GM12878 (cell line): ENCODE data around the gene NARF. TPM values are rescaled to one million over a fixed set of nuclear protein-coding genes. Genes with fewer than 3 reads are reported as not detected.

Experiments used
- ATF3 ChIP-seq: IDR thresholded peaks from 2 replicates; pipeline ENCODE4 v1.6.1; 2011; ENCODE audit warnings: low read depth, mild to moderate bottlenecking, low read length, moderate library complexity, borderline replicate concordance; ENCODE audit errors: extremely low read depth
- BCL11A ChIP-seq: IDR thresholded peaks from 2 replicates; pipeline ENCODE4 v1.6.1; 2011; ENCODE audit warnings: low read depth, low read length
- CEBPZ ChIP-seq: fragments of 150-350 bp; IDR thresholded peaks from 2 replicates; pipeline ENCODE4 v1.6.1; 2016; ENCODE audit warnings: low read depth, low read length
- CHD2 ChIP-seq: IDR thresholded peaks from 2 replicates; pipeline ENCODE4 v1.6.1; 2011; ENCODE audit warnings: low read depth, low read length, improper control_type of control experiment, borderline replicate concordance
- HDAC2 ChIP-seq: fragments of 200-600 bp; sonication (generic); IDR thresholded peaks from 2 replicates; pipeline ENCODE4 v1.6.1; 2017
- IRF5 ChIP-seq: fragments of 450-650 bp; IDR thresholded peaks from 2 replicates; pipeline ENCODE4 v1.6.1; 2017; ENCODE audit warnings: borderline replicate concordance
- JUND ChIP-seq: IDR thresholded peaks from 2 replicates; pipeline ENCODE4 v1.6.1; 2012; ENCODE audit warnings: low read depth, mild to moderate bottlenecking, low read length, improper control_type of control experiment, moderate library complexity
- KAT2A ChIP-seq: conservative IDR thresholded peaks from 2 replicates; pipeline ENCODE4 v1.6.1; 2011; ENCODE audit warnings: low read depth, low read length; ENCODE audit not compliant: control insufficient read depth
- LARP7 ChIP-seq: fragments of 450-650 bp; IDR thresholded peaks from 2 replicates; pipeline ENCODE4 v1.6.1; 2017; ENCODE audit warnings: mild to moderate bottlenecking
- PBX3 ChIP-seq: IDR thresholded peaks from 2 replicates; pipeline ENCODE4 v1.6.1; 2011; ENCODE audit warnings: mild to moderate bottlenecking, low read depth, low read length, moderate library complexity; ENCODE audit not compliant: insufficient replicate concordance
- PML ChIP-seq: IDR thresholded peaks from 2 replicates; pipeline ENCODE4 v1.6.1; 2012; ENCODE audit warnings: low read length, inconsistent platforms
- RB1 ChIP-seq: fragments of 450-650 bp; formaldehyde crosslinking; IDR thresholded peaks from 2 replicates; pipeline ENCODE4 v1.6.1; 2017; ENCODE audit warnings: mild to moderate bottlenecking, borderline replicate concordance
- RELB ChIP-seq: fragments of 450-650 bp; IDR thresholded peaks from 2 replicates; pipeline ENCODE4 v1.6.1; 2017; ENCODE audit warnings: low read depth, mild to moderate bottlenecking, moderate library complexity
- SREBF2 ChIP-seq: IDR thresholded peaks from 2 replicates; pipeline ENCODE4 v1.6.1; 2012; ENCODE audit warnings: mild to moderate bottlenecking, low read length
- STAT1 ChIP-seq: fragments of 450-650 bp; conservative IDR thresholded peaks from 2 replicates; pipeline ENCODE4 v1.6.1; 2014; ENCODE audit warnings: antibody characterized with exemption, mild to moderate bottlenecking
- TCF12 ChIP-seq: IDR thresholded peaks from 2 replicates; pipeline ENCODE4 v1.6.1; 2011; ENCODE audit warnings: low read depth, mild to moderate bottlenecking, low read length
- ZBTB11 ChIP-seq: fragments of 450-650 bp; formaldehyde crosslinking; IDR thresholded peaks from 2 replicates; pipeline ENCODE4 v1.5.0; 2022; ENCODE audit warnings: mild to moderate bottlenecking, missing genetic modification characterization
- ZSCAN29 ChIP-seq: fragments of 450-650 bp; IDR thresholded peaks from 2 replicates; pipeline ENCODE4 v1.6.1; 2017; ENCODE audit warnings: mild to moderate bottlenecking, moderate library complexity
- polyA plus RNA-seq, 11 experiments: library from polyadenylated mRNA; depleted of rRNA in 4 of 11; unstranded in 6 of 11; stranded (reverse) in 5 of 11; fragments of >200 nt; fragmentation: Nextera tagmentation in 4 of 11; fragmentation: Illumina TruSeq in 1 of 11; extraction: Ambion mirVana in 4 of 11; extraction: Trizol in 1 of 11; gene quantifications; 1 replicate in 1 of 11; 2 replicates in 10 of 11; pipeline versions ENCODE4 v1.2.1 to v1.2.3, GENCODE V29; 2011 to 2016; ENCODE audit warnings: inconsistent platforms in 2 of 11, missing spikeins in 2 of 11, low read depth in 1 of 11
- total RNA-seq, 4 experiments: library from RNA; depleted of rRNA in 3 of 4; stranded (reverse); fragments of >200 nt in 3 of 4; fragmentation: Illumina TruSeq in 1 of 4; extraction: Trizol in 1 of 4; gene quantifications; 2 replicates each; pipeline versions ENCODE4 v1.2.1 to v1.2.3, GENCODE V29; 2013 to 2021

The NARF gene
- total and polyA plus RNA-seq, 10 of the 15 experiments (the other 5 are each of a cell fraction or from before 2014, with no cell fraction given): 16.7 to 126 (median 47.5) TPM

- TF ChIP-seq CEBPZ (no peak), HDAC2 (no peak), ZBTB11 (CRISPR knock-in tag) (no peak), LARP7 (peak; percentile 97), ATF3 (no peak), CHD2 (0 out of 2 replicates have a peak, but pooled peaks have one; percentile 47), ZSCAN29 (peak; percentile 64; the same call in 1 of the 2 replicates), TCF12 (0 out of 2 replicates have a peak, but pooled peaks have one; percentile 7), STAT1 (peak; percentile 66; the same call in 1 of the 2 replicates), RELB (peak; percentile 42; the same call in 1 of the 2 replicates), IRF5 (no peak), RB1 (peak; percentile 48; the same call in 1 of the 2 replicates), PBX3 (no peak), BCL11A (no peak), KAT2A (no peak), PML (peak; percentile 82), JUND (no peak), SREBF2 (no peak)
Observed at GRCh38 chr17:82450357-82451106, 8.0 kb upstream of the NARF start, which contains the start of gene CYBC1 (continued).
